Measurements from ENCODE around the gene ATL1. TPM values are rescaled to one million over a fixed set of nuclear protein-coding genes. Genes with fewer than 3 reads are reported as not detected.

Gene ATL1
- total and polyA plus RNA-seq, 2 of the 4 experiments (the other 2 are of a cell fraction), result 6.0 to 12.2 TPM

DNA sequence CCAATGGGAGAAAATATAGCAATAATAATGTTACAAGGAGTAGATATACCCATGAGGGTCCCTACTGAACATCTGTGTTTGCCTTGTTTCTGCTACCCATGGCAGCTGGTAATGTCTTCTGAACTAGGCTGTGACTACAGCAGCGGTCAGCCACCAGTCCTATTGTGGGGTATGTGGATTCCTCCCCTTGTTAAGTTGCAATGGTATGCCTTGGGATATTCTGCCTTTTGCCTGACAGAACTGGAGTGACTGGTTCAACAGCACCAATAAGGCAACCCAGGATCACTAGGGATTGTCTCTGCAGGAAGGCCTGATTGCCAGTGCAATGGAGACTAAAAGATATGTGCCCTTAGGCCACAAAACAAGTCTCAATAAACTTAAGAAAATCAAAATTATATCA is 9.7 kb upstream of the ATL1 start:
- Histone ChIP-seq H2AK5ac (ENCODE audit: low read depth, low read length) (no peak overlapping the region), H3K4me1 (ENCODE audit: control insufficient read depth, insufficient read depth, low read length) (no peaks in the 10 kb centered on the region), H3K23ac (ENCODE audit: low read depth, low read length) (no peak overlapping the region), H3K79me1 (ENCODE audit: low read depth in 1 of 2, low read length in 2 of 2) (no peaks in the 10 kb centered on the region), H3K4ac (ENCODE audit: low read depth, low read length) (no peak overlapping the region), H2BK120ac (ENCODE audit: low read depth, low read length) (no peak overlapping the region), H4K8ac (ENCODE audit: low read depth in 2 of 2, low read length in 2 of 2) (no peak overlapping the region), H4K91ac (ENCODE audit: insufficient read depth, low read depth, low read length) (no peak overlapping the region), H3K36me3 (ENCODE audit: control insufficient read depth, insufficient read depth, low read length) (no peaks in the 10 kb centered on the region), H3K4me3 (ENCODE audit: insufficient read depth, low read depth, low read length) (no peak overlapping the region), H3K27me3 (ENCODE audit: control insufficient read depth, insufficient read depth, low read length) (no peaks in the 10 kb centered on the region; the same call in 1 of the 2 replicates), H3K14ac (replicated peaks; ENCODE audit: low read depth, low read length) (no peak overlapping the region), H3K18ac (ENCODE audit: low read depth, low read length) (no peak overlapping the region), H3K56ac (ENCODE audit: extremely low read depth, insufficient read depth, low read length) (no peak overlapping the region), H2BK15ac (ENCODE audit: low read depth, low read length) (no peak overlapping the region), H3K27ac (ENCODE audit: insufficient read depth, low read length) (no peak overlapping the region), H3K9me1 (ENCODE audit: insufficient read depth, low read length) (no peaks in the 10 kb centered on the region), H2BK5ac (ENCODE audit: low read depth, low read length, poor library complexity, severe bottlenecking) (no peak overlapping the region), H4K20me1 (ENCODE audit: insufficient read depth, low read length) (no peaks in the 10 kb centered on the region), H3K9me3 (ENCODE audit: control insufficient read depth, insufficient read depth, low read length) (no peaks in the 10 kb centered on the region), H2BK20ac (ENCODE audit: low read depth, low read length) (no peak overlapping the region), H3K9ac (ENCODE audit: low read depth, low read length) (no peak overlapping the region), H2AFZ (replicated peaks; ENCODE audit: low read length, poor library complexity) (no peak overlapping the region), H2AK9ac (replicated peaks; ENCODE audit: low read depth, low read length, poor library complexity) (no peak overlapping the region), H3K4me2 (ENCODE audit: low read depth, low read length) (no peak overlapping the region), H4K5ac (ENCODE audit: low read depth, low read length) (no peak overlapping the region)
- CTCF ChIA-PET, result interaction anchor here (0.6 to 0.7 kb wide), 2 partner anchors 7 to 1316 kb away, joined by 3 to 4 read pairs; no protein-coding TSS in a partner anchor
- in situ Hi-C loops (cut with MboI; ENCODE audit: low sequenced_read_pairs) (no loop called here), dilution Hi-C loops (cut with HindIII; ENCODE audit: low sequenced_read_pairs, unreplicated experiment) (no loop called here), intact Hi-C loops (cut with micrococcal nuclease) (no loop called here)
- BruUV-seq (replicated peaks), result no TSS peak
- TF ChIP-seq RAD21 (IDR thresholded peaks at IDR 0.05; ENCODE audit: low read length) (no peak), MAFK (IDR thresholded peaks at IDR 0.05; ENCODE audit: low read depth, low read length) (no peak), CHD1 (IDR thresholded peaks at IDR 0.05; ENCODE audit: low read depth, low read length) (no peak), CEBPB (IDR thresholded peaks at IDR 0.05; ENCODE audit: low read depth, low read length) (no peak), POLR2A (IDR thresholded peaks at IDR 0.05; ENCODE audit: low read depth, low read length) (no peak), BHLHE40 (IDR thresholded peaks at IDR 0.05; ENCODE audit: low read depth, low read length) (no peak), NFE2L2 (IDR thresholded peaks at IDR 0.05; ENCODE audit: low read depth, low read length) (no peak), RCOR1 (IDR thresholded peaks at IDR 0.05; ENCODE audit: insufficient replicate concordance, low read length) (no peak), RFX5 (IDR thresholded peaks at IDR 0.05; ENCODE audit: low read depth, low read length) (no peak), FOS (IDR thresholded peaks at IDR 0.05; ENCODE audit: low read depth, low read length) (no peak), MXI1 (IDR thresholded peaks at IDR 0.05; ENCODE audit: borderline replicate concordance, low read depth, low read length) (no peak), MAZ (IDR thresholded peaks at IDR 0.05; ENCODE audit: borderline replicate concordance, low read depth, low read length) (no peak)
- TF ChIP-seq, protein P1, sequence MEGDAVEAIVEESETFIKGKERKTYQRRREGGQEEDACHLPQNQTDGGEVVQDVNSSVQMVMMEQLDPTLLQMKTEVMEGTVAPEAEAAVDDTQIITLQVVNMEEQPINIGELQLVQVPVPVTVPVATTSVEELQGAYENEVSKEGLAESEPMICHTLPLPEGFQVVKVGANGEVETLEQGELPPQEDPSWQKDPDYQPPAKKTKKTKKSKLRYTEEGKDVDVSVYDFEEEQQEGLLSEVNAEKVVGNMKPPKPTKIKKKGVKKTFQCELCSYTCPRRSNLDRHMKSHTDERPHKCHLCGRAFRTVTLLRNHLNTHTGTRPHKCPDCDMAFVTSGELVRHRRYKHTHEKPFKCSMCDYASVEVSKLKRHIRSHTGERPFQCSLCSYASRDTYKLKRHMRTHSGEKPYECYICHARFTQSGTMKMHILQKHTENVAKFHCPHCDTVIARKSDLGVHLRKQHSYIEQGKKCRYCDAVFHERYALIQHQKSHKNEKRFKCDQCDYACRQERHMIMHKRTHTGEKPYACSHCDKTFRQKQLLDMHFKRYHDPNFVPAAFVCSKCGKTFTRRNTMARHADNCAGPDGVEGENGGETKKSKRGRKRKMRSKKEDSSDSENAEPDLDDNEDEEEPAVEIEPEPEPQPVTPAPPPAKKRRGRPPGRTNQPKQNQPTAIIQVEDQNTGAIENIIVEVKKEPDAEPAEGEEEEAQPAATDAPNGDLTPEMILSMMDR (conservative IDR thresholded peaks at IDR 0.05; ENCODE audit: low read depth, low read length), result no peak
- TF ChIP-seq, protein P2, sequence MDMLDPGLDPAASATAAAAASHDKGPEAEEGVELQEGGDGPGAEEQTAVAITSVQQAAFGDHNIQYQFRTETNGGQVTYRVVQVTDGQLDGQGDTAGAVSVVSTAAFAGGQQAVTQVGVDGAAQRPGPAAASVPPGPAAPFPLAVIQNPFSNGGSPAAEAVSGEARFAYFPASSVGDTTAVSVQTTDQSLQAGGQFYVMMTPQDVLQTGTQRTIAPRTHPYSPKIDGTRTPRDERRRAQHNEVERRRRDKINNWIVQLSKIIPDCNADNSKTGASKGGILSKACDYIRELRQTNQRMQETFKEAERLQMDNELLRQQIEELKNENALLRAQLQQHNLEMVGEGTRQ (IDR thresholded peaks at IDR 0.05; ENCODE audit: low read depth, low read length), result no peak
- TF ChIP-seq, protein P3, sequence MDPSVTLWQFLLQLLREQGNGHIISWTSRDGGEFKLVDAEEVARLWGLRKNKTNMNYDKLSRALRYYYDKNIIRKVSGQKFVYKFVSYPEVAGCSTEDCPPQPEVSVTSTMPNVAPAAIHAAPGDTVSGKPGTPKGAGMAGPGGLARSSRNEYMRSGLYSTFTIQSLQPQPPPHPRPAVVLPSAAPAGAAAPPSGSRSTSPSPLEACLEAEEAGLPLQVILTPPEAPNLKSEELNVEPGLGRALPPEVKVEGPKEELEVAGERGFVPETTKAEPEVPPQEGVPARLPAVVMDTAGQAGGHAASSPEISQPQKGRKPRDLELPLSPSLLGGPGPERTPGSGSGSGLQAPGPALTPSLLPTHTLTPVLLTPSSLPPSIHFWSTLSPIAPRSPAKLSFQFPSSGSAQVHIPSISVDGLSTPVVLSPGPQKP (IDR thresholded peaks at IDR 0.05; ENCODE audit: borderline replicate concordance, low read depth, low read length), result no peak
- no CpG with 5 or more reads among the region's 1 CpG for WGBS, 2 experiments (ENCODE audit: extremely low coverage in 2 of 2, insufficient read length in 1 of 2)
- DNase-seq (no peak), ATAC-seq (ENCODE audit: low read depth) (no peak)
- POLR2A ChIA-PET (ENCODE audit: unreplicated experiment), result no interaction called here

All from IMR-90 (cell line).